Type B pancreatic cell (in vitro differentiated cells): ENCODE measurements around the gene SIRT5. TPM values are rescaled to one million over a fixed set of nuclear protein-coding genes. Genes with fewer than 3 reads are reported as not detected.

Source experiments
- DNase-seq: peaks from one replicate; pipeline ENCODE4 v3.0.0; 2021; ENCODE audit warnings: mixed read lengths; ENCODE audit not compliant: unreplicated experiment; ENCODE audit errors: extremely low spot score
- H3K27ac Mint-ChIP-seq: 2 replicates; pipeline ENCODE4 v1.8.0; 2021; ENCODE audit warnings: mild to moderate bottlenecking, mixed read lengths
- H3K27me3 Mint-ChIP-seq: 2 replicates; pipeline ENCODE4 v1.8.0; 2021; ENCODE audit warnings: mixed read lengths
- H3K36me3 Mint-ChIP-seq: 2 replicates; pipeline ENCODE4 v1.8.0; 2021; ENCODE audit warnings: mixed read lengths
- H3K4me1 Mint-ChIP-seq: one replicate; pipeline ENCODE4 v1.8.0; 2021; ENCODE audit warnings: mixed read lengths; ENCODE audit not compliant: unreplicated experiment
- H3K4me3 Mint-ChIP-seq: 2 replicates; pipeline ENCODE4 v1.8.0; 2021; ENCODE audit warnings: mild to moderate bottlenecking, mixed read lengths
- H3K9me3 Mint-ChIP-seq: 2 replicates; pipeline ENCODE4 v1.8.0; 2021; ENCODE audit warnings: mixed read lengths
- total RNA-seq: library from RNA; stranded (reverse); gene quantifications from 2 replicates; pipeline ENCODE4 v1.2.1, GENCODE V29; 2021; ENCODE audit warnings: low replicate concordance
- TF ChIP-seq, protein P1 (sequence below): fragments of 200-600 bp; sonication (generic); conservative IDR thresholded peaks from 2 replicates; pipeline ENCODE4 v1.5.0; 2021; ENCODE audit warnings: antibody characterized with exemption, mild to moderate bottlenecking

Gene SIRT5
- total RNA-seq, 1 donor from 2014 or later = 15.3 TPM

DNA sequence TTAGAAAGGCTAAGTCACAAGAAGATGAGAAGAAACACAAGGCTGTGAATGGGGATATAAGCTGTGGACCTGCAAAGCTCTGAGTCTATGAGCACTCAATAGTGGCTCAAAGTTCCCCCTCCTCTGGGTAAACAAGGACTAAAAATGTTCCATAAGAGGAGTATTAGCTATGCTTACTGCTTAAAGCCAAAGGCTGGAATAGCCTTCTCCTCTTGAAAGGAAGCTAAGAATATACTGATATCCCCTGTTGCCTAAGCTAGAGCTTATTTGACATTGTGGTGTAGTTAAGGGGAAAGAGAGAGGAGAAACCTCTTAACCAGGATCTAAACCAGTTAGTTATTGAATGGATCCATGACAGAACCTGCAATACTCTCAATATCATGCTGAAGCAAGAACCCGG, 86.5 kb downstream of the SIRT5 start:
- Mint-ChIP-seq H3K4me1 (peaks cover 9% of the 10 kb centered on the region), H3K27ac (no peak overlapping the region), H3K4me3 (no peak overlapping the region), H3K27me3 (no peaks in the 10 kb centered on the region), H3K36me3 (peaks cover 5% of the 10 kb centered on the region), H3K9me3 (no peaks in the 10 kb centered on the region)
- TF ChIP-seq, protein P1, sequence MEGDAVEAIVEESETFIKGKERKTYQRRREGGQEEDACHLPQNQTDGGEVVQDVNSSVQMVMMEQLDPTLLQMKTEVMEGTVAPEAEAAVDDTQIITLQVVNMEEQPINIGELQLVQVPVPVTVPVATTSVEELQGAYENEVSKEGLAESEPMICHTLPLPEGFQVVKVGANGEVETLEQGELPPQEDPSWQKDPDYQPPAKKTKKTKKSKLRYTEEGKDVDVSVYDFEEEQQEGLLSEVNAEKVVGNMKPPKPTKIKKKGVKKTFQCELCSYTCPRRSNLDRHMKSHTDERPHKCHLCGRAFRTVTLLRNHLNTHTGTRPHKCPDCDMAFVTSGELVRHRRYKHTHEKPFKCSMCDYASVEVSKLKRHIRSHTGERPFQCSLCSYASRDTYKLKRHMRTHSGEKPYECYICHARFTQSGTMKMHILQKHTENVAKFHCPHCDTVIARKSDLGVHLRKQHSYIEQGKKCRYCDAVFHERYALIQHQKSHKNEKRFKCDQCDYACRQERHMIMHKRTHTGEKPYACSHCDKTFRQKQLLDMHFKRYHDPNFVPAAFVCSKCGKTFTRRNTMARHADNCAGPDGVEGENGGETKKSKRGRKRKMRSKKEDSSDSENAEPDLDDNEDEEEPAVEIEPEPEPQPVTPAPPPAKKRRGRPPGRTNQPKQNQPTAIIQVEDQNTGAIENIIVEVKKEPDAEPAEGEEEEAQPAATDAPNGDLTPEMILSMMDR = no peak
- no peak for DNase-seq

DNA sequence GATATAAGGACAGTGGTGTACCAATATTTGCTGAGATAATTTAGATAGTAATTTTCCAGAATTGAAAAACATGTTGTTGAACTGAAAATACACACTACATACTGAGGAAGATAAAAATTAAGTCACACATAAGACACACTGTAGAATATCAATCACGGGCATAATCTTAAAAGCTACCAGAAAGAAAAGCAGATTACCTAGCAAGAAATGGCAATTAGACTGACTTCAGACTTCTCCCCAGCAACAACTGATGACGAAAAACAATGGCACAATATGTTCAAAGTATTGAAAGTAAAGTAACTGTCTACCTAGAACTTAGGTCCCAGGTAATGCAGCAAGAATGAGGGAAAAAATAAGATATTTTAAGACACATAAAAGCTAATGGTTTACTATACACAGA, 87.2 kb downstream of the SIRT5 start:
- no peak for DNase-seq
- no peak overlapping the region for H3K27ac Mint-ChIP-seq
- H3K9me3 Mint-ChIP-seq = no peaks in the 10 kb centered on the region
- peaks cover 7% of the 10 kb centered on the region for H3K36me3 Mint-ChIP-seq
- H3K4me3 Mint-ChIP-seq = no peak overlapping the region
- H3K4me1 Mint-ChIP-seq = peaks cover 13% of the 10 kb centered on the region
- H3K27me3 Mint-ChIP-seq = no peaks in the 10 kb centered on the region
- TF ChIP-seq, protein P1 = no peak

DNA sequence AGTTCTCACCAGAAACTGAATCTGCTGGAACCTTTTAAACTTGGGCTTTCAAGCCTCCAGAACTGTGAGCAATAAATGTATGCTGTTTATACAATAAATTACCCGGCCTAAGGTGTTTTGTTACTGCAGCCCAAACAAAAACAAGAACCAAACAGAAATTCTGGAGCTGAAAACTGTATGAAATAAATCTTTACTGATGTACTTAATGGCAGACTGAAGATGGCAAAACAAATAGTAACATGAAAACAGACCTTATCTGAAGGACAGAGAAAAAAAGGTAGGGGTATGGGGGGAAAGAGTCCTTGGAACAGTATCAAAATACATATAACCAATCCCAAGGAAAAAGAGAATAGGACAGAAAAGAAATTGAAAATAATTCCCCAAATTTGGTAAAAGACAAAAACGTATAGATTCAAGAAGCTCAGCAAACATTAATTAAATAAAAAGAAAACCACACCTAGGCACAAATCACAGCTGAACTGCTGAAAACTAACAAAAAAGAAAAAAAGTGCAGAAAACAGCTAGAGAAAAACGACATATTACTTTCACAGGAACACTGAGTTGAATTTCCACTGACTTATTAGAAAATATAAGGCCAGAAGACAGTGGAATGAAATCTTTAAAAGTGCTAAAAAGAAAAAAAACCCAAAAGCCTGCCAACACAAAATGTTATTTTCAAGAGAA, 88.4 kb downstream of the SIRT5 start:
- Mint-ChIP-seq H3K9me3 (no peaks in the 10 kb centered on the region), H3K4me3 (no peak overlapping the region), H3K4me1 (peaks cover 16% of the 10 kb centered on the region), H3K27ac (peak overlapping the region; percentile 70), H3K36me3 (peaks cover 7% of the 10 kb centered on the region), H3K27me3 (no peaks in the 10 kb centered on the region)
- no peak for DNase-seq
- TF ChIP-seq, protein P1 = no peak

DNA sequence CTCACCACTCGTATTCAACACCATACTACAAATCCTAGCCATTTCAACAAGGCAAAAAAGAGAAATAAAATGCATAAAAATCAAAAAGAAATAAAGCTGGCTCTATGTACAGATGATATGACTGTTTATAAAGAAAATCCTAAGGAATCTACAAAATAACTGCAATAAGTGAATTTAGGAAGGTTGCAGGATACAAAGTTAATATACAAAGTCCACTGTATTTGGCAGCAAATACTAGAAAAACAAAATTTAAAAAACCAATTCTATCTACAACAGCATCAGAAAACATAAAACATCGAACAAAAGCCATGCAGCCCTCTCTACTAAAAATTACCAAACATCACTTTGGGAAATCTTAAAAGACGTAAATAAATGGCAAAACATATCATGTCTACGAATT, 89.6 kb downstream of the SIRT5 start:
- Mint-ChIP-seq H3K9me3 (peaks cover 9% of the 10 kb centered on the region), H3K36me3 (peaks cover 11% of the 10 kb centered on the region), H3K4me1 (peaks cover 16% of the 10 kb centered on the region)

More for the DNA sequence above, 89.6 kb downstream of the SIRT5 start:
- DNase-seq = no peak
- H3K4me3 Mint-ChIP-seq = no peak overlapping the region
- TF ChIP-seq, protein P1 = no peak
- H3K27ac Mint-ChIP-seq = no peak overlapping the region
- H3K27me3 Mint-ChIP-seq = no peaks in the 10 kb centered on the region

Other genes starting within 250 kb of the SIRT5 start
- 26.2 and 28.7 TPM in 2 replicates for gene TBC1D7, start 246.1 kb upstream of the SIRT5 start, total RNA-seq
- gene GFOD1, start 87.0 kb upstream of the SIRT5 start, total RNA-seq = 4.1 and 4.8 TPM in 2 replicates
- gene NOL7, start 40.7 kb downstream of the SIRT5 start, total RNA-seq = 53.8 and 55.1 TPM in 2 replicates
- 40.4 and 43.4 TPM in 2 replicates for gene RANBP9, start 137.2 kb downstream of the SIRT5 start, total RNA-seq
- gene MCUR1, start 240.0 kb downstream of the SIRT5 start, total RNA-seq = 25.3 and 31.6 TPM in 2 replicates